WTC11 (cell line): ENCODE measurements around the gene TYSND1.
"Not testable (repeated sequence)": the region's sequence is repeated elsewhere in the genome, so short reads cannot be mapped to it uniquely, and the experiment has no call there.

Experiments
- ATF3 ChIP-seq: sonication (generic); formaldehyde crosslinking; conservative IDR thresholded peaks from 2 replicates; pipeline ENCODE4 v1.8.1; 2022; ENCODE audit warnings: mild to moderate bottlenecking, missing genetic modification reagents
- CREB1 ChIP-seq: sonication (generic); formaldehyde crosslinking; IDR thresholded peaks from 2 replicates; pipeline ENCODE4 v1.8.0; 2023; ENCODE audit warnings: mild to moderate bottlenecking, missing genetic modification reagents
- CTCF ChIP-seq: fragments of 200-600 bp; IDR thresholded peaks from 2 replicates; pipeline ENCODE4 v1.8.0; 2022; ENCODE audit warnings: antibody characterized with exemption
- ESRRA ChIP-seq: sonication (generic); formaldehyde crosslinking; IDR thresholded peaks from 2 replicates; pipeline ENCODE4 v1.8.1; 2022; ENCODE audit warnings: mild to moderate bottlenecking, missing genetic modification reagents, borderline replicate concordance
- JUN ChIP-seq: sonication (generic); formaldehyde crosslinking; IDR thresholded peaks from 2 replicates; pipeline ENCODE4 v1.8.0; 2023; ENCODE audit warnings: mild to moderate bottlenecking, missing genetic modification reagents
- TEAD4 ChIP-seq: sonication (generic); formaldehyde crosslinking; IDR thresholded peaks from 2 replicates; pipeline ENCODE4 v1.8.0; 2022; ENCODE audit warnings: mild to moderate bottlenecking, missing genetic modification reagents
- ZNF121 ChIP-seq: sonication (generic); formaldehyde crosslinking; IDR thresholded peaks from 2 replicates; pipeline ENCODE4 v1.8.0; 2023; ENCODE audit warnings: missing genetic modification reagents

GRCh38 chr10:70123166-70123565, 23.3 kb downstream of the TYSND1 start:
- not testable (repeated sequence) for TF ChIP-seq ATF3; ZNF121; CTCF; JUN (CRISPR knock-in tag); CREB1 (CRISPR knock-in tag); TEAD4 (CRISPR knock-in tag); ESRRA (CRISPR knock-in tag)
